Type B pancreatic cell (in vitro differentiated cells): ENCODE results near the gene ALK. TPM values are rescaled to one million over a fixed set of nuclear protein-coding genes. Genes with fewer than 3 reads are reported as not detected.

Source experiments
- DNase-seq: peaks from one replicate; pipeline ENCODE4 v3.0.0; 2021; ENCODE audit warnings: mixed read lengths; ENCODE audit not compliant: unreplicated experiment; ENCODE audit errors: extremely low spot score
- H3K27ac Mint-ChIP-seq: 2 replicates; pipeline ENCODE4 v1.8.0; 2021; ENCODE audit warnings: mild to moderate bottlenecking, mixed read lengths
- H3K27me3 Mint-ChIP-seq: 2 replicates; pipeline ENCODE4 v1.8.0; 2021; ENCODE audit warnings: mixed read lengths
- H3K36me3 Mint-ChIP-seq: 2 replicates; pipeline ENCODE4 v1.8.0; 2021; ENCODE audit warnings: mixed read lengths
- H3K4me1 Mint-ChIP-seq: one replicate; pipeline ENCODE4 v1.8.0; 2021; ENCODE audit warnings: mixed read lengths; ENCODE audit not compliant: unreplicated experiment
- H3K4me3 Mint-ChIP-seq: 2 replicates; pipeline ENCODE4 v1.8.0; 2021; ENCODE audit warnings: mild to moderate bottlenecking, mixed read lengths
- H3K9me3 Mint-ChIP-seq: 2 replicates; pipeline ENCODE4 v1.8.0; 2021; ENCODE audit warnings: mixed read lengths
- CTCF ChIP-seq: fragments of 200-600 bp; sonication (generic); conservative IDR thresholded peaks from 2 replicates; pipeline ENCODE4 v1.5.0; 2021; ENCODE audit warnings: antibody characterized with exemption, mild to moderate bottlenecking
- total RNA-seq: library from RNA; stranded (reverse); gene quantifications from 2 replicates; pipeline ENCODE4 v1.2.1, GENCODE V29; 2021; ENCODE audit warnings: low replicate concordance

ALK gene
- total RNA-seq, 1 donor from 2014 or later, result 7.7 TPM

- no peak overlapping the region for H3K4me3 Mint-ChIP-seq
- H3K27ac Mint-ChIP-seq, result no peak overlapping the region
- peaks cover 15% of the 10 kb centered on the region for H3K4me1 Mint-ChIP-seq
- H3K27me3 Mint-ChIP-seq, result no peaks in the 10 kb centered on the region
- DNase-seq, result no peak
- H3K9me3 Mint-ChIP-seq, result no peaks in the 10 kb centered on the region
- H3K36me3 Mint-ChIP-seq, result no peaks in the 10 kb centered on the region
- TF ChIP-seq CTCF, result no peak
Observed at GRCh38 chr2:29270701-29271121, 650.7 kb downstream of the ALK start.

GRCh38 chr2:29269765-29270109, 651.6 kb downstream of the ALK start:
- H3K27ac Mint-ChIP-seq, result no peak overlapping the region
- H3K36me3 Mint-ChIP-seq, result no peaks in the 10 kb centered on the region
- no peak overlapping the region for H3K4me3 Mint-ChIP-seq
- TF ChIP-seq CTCF, result no peak
- peaks cover 15% of the 10 kb centered on the region for H3K4me1 Mint-ChIP-seq
- no peak for DNase-seq
- no peaks in the 10 kb centered on the region for H3K9me3 Mint-ChIP-seq
- no peaks in the 10 kb centered on the region for H3K27me3 Mint-ChIP-seq

- no peaks in the 10 kb centered on the region for H3K36me3 Mint-ChIP-seq
- H3K9me3 Mint-ChIP-seq, result no peaks in the 10 kb centered on the region
- no peak for DNase-seq
- no peaks in the 10 kb centered on the region for H3K27me3 Mint-ChIP-seq
- H3K27ac Mint-ChIP-seq, result no peak overlapping the region
- H3K4me1 Mint-ChIP-seq, result peaks cover 15% of the 10 kb centered on the region
- no peak overlapping the region for H3K4me3 Mint-ChIP-seq
- no peak for TF ChIP-seq CTCF
Observed at GRCh38 chr2:29269095-29269764, 652.2 kb downstream of the ALK start.

GRCh38 chr2:29267720-29268119, 653.7 kb downstream of the ALK start:
- H3K36me3 Mint-ChIP-seq, result no peaks in the 10 kb centered on the region
- H3K27ac Mint-ChIP-seq, result no peak overlapping the region
- no peak overlapping the region for H3K4me3 Mint-ChIP-seq
- H3K9me3 Mint-ChIP-seq, result no peaks in the 10 kb centered on the region
- H3K4me1 Mint-ChIP-seq, result peaks cover 6% of the 10 kb centered on the region
- TF ChIP-seq CTCF, result no peak
- no peak for DNase-seq
- no peaks in the 10 kb centered on the region for H3K27me3 Mint-ChIP-seq

- H3K27me3 Mint-ChIP-seq, result peaks cover 2% of the 10 kb centered on the region
- H3K4me1 Mint-ChIP-seq, result peaks cover 12% of the 10 kb centered on the region
- H3K4me3 Mint-ChIP-seq, result no peak overlapping the region
- no peak for TF ChIP-seq CTCF
- no peak overlapping the region for H3K27ac Mint-ChIP-seq
- no peaks in the 10 kb centered on the region for H3K9me3 Mint-ChIP-seq
- H3K36me3 Mint-ChIP-seq, result no peaks in the 10 kb centered on the region
- no peak for DNase-seq
Observed at GRCh38 chr2:29263886-29264285, 657.5 kb downstream of the ALK start.
